Suppressor macrophage treated with lipopolysaccharide for 4 hours (primary cell): ENCODE results near the gene MAML2.

Experiments
- DNase-seq: peaks from one replicate; pipeline ENCODE4 v3.0.0-alpha.2; 2020

Gene MAML2

GRCh38 chr11:96024666-96025065 lies 318.3 kb downstream of the MAML2 start:
- DNase-seq = no peak

DNA sequence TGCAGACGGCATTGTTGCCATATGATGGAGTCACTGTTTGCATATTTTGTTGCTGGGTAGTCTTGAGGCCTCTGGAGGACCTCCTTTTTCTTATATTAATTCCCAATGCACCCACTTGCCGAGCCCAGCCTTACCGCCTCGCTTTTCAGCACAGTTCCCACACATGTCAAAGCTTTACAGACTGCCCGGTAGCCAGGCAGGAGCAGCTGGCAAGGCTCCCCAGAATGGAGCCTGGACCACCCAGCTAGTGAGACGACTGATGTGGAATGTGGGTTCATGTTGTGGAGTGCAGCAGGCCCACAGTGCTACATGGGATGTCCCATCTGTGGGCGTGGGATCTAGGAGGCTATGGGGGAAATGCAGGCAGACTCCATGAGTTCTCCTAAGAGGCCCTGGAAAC lies 319.7 kb downstream of the MAML2 start:
- DNase-seq = no peak

DNA sequence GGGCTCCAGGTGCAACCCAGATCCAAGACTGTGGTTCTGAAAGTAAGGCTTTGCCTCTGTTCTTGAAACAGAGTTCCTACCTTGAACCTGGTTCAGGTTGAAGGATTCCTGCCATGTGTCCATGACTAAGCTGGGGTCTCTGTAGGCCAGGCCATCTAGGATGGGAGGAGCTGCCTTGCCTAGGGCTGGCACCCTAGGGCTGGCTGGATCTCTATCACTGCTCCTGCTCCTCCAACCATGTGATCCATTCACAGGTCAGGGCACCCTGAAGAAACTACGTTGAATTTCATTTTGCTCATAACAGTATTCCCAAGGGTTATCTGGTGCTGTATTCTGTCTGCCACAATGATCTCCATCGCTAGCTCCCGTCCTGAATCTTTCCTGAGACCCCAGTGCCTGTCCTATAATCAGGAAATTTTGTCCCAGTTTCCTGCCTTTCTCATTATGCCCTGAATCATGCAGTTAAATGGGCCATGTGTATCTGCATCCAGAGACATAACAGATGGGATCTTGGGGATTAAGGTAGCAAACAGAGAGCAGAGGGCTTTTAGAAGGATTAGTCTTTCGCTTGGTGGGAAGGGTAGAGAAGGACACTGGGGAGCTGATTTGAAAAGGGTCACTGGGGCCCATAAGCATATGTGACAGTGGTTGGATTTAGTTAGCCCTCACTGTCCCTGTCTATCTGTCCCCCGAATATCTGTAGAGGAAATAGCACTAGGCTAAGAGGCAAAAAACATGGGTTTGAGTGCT lies 320.9 kb downstream of the MAML2 start:
- no peak for DNase-seq

DNA sequence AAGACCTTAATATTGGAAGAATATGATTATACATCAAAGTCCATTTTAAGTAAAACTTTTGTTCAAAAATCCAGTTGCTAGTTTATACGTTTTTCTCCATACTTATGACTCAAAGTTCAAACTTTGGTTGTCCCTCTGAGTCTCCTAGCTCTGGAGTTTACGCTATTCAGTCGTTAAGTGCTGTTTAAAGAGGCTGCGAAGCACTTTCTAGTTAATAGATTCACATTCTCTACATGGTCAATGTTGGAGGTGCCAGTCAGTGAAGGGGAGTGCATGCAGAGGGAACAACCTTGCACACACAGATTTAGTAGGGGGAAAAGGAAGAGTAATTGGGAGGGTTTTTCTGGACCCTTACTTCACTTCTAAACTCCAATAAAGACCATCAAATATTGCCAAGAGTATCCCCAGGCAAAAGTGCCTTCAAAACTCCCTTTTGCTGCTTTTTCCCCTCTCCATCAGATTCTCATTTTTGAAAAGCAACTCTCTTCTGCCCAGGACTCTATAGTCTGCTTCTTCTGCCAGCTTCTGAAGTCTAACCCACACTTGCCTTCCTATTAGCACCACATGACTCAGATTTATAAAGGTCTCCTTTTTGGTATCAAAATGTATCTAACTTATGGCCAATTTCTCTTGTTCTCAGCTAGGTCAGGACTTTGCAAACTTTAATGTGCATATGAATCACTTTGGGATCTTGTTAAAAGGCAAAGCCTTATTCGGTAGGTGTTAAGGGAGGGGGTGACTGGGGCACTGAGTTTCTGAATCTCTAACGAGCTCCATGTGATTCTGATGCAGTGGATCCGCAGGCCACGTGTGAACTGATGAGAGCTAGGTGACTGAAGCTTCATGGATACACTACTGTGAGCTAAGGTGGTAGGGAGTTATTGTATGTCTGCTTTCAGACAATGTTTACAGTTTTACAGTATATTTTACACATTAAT lies 322.9 kb downstream of the MAML2 start:
- DNase-seq = no peak

- no peak for DNase-seq
Measured at GRCh38 chr11:96019281-96019680, 323.7 kb downstream of the MAML2 start.

DNA sequence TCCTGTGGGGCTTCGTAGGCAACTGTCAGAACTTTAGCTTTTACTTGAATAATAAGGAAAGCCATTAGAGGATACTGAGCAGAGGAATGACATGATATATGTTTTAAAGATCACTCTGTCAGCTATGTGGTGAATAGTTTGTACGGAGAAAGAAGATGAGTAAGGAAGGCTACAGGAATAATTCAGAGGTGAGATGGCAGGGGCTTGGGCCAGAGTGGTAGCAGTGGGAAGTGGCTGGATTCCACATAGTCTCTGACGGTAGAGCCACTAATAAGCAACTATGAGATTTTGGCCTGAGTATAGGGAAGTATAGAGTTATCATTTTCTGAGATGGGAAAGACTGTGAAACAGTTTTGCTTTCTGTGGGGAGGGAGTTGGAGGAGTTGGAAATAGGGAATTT lies 325.1 kb downstream of the MAML2 start:
- no peak for DNase-seq

DNA sequence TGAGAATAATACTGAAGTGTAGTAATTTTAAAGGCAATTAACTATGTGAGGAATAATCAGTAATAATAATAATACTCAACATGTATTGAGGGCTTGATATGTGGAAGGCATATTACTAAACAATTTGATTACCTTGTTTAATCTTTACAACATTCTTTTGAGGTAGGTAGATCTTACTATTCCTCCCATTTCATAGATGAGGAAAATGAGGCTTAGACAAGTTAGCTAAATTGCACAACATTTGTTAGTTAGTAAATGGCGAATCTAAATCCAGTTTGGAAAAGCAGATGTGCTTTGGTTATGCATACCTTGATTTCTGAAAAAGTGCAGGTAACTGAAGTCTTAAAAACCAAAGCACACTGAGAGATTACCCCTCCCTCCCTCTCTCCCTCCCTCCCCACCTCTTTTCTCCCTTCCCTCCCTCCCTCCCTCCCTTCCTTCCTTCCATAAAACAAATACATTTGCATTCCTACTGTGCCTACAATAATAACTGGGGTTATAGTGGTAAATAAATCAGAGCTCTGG lies 326.0 kb downstream of the MAML2 start:
- DNase-seq = no peak

- no peak for DNase-seq
Measured at GRCh38 chr11:96015906-96016565, 327.0 kb downstream of the MAML2 start.

GRCh38 chr11:96014217-96014616 lies 328.8 kb downstream of the MAML2 start:
- peak; percentile 70 for DNase-seq

DNA sequence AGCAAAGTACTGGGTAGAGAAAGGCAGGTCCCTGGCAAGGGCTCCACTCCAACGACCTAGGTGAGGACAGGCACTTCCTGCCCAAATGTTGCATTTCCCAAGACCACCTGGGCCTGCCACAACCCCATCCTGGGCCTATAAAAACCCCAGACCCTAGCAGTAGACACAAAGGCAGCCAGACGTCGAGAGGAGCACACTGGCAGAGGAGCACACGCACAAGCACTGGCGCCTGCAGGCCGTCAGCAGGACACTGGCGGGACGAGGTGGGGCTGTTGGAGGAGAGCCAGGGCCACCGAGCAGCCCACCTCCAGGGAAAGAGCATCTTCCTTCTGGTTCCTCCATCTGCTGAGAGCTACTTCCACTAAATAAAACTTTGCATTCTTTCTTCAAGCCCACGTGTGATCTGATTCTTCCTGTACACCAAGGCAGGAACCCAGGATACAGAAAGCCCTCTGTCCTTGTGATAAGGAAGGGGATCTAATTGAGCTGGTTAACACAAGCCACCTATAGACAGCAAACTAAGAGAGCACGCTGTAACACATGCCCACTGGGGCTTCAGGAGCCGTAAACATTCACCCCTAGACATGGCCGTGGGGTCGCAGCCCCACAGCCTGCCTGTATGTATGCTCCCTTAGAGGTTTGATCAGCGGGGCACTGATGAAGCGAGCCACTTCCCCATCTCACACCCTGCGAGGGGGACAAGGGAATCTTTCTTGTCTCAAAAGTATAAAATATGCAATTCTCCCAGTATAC lies 329.4 kb downstream of the MAML2 start:
- DNase-seq = no peak

GRCh38 chr11:96012086-96012824 lies 330.7 kb downstream of the MAML2 start:
- peak; percentile 57 for DNase-seq

GRCh38 chr11:96010683-96011082 lies 332.3 kb downstream of the MAML2 start:
- DNase-seq = no peak

DNA sequence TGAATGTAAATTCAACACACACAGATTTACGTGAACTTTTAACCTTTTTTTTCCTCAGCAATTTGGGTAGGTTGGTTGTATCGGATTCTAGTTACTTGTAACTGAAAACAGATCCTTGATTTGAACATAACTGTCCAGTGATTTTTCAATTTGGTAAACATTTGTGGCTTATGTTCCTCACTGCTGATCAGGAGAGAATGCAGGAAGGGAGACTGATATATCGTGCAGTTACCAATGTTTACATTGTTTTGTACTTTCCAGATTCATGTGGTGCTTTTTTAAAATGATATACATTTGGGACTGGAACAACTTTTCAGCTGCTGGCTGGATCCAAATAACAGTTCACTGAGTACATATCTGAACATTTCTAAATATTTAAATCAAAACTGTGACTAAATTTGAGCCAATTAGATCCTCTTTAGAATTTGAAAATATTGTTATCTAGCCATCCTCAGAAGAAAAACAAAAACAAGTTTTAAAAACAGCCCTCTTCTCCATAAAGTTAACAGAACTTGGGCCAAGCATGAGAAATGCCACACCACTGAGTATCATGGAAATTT lies 334.8 kb downstream of the MAML2 start:
- DNase-seq = no peak

- DNase-seq = no peak
Measured at GRCh38 chr11:96006037-96006436, 337.0 kb downstream of the MAML2 start.

DNA sequence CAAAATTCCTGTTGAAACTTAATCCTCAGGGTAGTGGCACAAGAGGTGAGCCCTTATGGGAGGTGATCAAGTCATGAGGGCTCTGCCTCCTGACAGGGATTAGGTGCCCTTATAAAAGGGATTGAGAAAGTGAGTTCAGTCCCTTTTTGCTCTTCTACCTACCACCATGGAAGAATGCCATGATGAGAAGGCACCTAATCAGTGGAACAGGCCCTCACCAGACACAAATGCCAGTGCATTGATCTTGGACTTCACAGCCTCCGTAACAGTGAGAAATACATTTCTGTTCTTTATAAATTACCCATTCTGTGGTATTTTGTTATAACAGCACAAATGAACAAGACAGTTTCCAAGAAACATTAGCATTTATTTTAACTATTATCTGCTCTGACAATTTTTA lies 338.1 kb downstream of the MAML2 start:
- DNase-seq = no peak

GRCh38 chr11:96002754-96003290 lies 340.2 kb downstream of the MAML2 start:
- DNase-seq = no peak

- DNase-seq = no peak
Measured at GRCh38 chr11:96002339-96002738, 340.7 kb downstream of the MAML2 start.

DNA sequence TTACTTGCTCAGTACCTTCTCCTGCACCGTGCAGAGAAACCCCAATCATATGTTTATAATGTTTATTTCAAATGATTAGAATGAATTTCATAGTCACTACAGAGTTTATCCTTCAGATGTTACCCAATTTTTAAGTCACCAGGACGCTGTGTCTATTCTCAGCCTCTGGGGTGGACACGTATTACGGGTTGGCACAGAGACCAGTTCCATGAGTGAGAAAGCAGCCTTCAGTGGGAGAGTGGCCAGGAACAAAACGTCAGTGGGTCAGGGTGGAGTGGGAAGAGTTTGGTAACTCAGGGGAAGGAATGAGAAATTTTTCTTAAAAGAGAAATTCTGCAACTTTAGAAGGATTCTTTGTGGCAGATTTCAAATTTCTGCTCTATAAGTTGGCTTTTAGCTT lies 342.0 kb downstream of the MAML2 start:
- no peak for DNase-seq

DNA sequence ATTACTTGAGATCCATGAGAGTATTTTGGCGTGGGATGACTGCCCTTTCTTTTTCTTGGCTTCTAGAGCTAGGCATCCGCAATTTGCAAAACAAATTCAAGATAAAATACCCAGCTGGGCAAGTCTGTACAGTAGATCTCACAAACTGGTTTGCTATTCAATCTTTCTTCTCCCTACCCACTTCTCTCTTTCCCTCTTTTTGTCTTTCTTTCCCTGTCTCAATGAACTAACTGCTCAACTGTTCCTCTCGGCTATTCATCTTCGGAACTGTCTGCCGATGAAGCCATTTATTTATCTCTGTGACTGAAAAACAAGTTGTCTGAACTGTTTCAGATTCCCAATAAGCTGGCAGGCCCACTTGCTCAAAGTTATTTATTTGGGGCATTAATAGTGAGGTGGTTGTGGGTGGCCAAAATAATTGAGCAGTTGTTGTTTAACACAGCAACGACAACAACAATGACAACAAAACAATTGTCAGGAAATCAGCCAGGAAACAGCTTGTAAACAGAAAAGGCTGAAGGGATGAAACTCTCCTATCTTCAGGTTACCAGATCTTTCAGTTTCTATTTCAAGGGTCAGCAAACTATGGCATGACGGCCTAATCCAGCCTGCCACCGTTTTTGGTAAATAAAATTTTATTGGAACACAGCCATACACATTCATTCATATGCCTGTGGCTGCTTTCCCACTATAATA lies 343.1 kb downstream of the MAML2 start:
- DNase-seq = no peak

DNA sequence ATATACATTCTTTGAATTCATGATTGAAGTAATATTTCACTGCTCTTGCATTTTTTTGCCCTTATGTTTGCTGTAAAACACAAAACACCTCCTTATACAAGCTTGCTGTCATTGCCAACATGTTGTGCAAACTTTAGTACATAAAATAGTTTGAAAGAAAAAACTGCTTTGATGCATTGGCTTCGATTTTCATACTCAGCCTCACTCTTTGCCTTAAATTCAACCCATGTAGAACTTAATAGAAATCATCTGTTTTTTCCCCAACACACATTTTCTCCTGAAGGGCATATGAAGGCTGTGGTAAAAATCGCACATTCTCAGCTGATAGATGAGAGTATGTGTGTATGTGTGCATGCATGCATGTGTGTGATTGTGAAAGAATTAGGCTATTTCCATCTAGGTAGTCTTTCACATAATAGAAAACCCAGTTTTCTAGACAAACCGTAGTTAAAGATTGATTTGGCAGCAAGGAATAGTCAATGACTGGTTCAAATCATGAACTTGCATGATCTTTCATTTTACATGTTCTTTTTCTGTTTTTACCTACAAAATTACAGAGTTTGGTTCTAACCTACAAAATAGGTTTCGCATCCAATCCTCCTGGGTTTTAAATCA lies 346.3 kb downstream of the MAML2 start:
- no peak for DNase-seq
